HG03565 (cell line): ENCODE results near the gene DNM3.

Experiments used
- ATAC-seq: cut with Tn5 transposase; IDR thresholded peaks from one replicate; pipeline ENCODE4 v1.9.1; 2021; ENCODE audit warnings: mild to moderate bottlenecking, moderate library complexity; ENCODE audit not compliant: unreplicated experiment

DNM3 gene

GRCh38 chr1:171966426-171967220 lies 125.3 kb downstream of the DNM3 start:
- no peak for ATAC-seq

GRCh38 chr1:171969226-171969625 lies 127.9 kb downstream of the DNM3 start:
- no peak for ATAC-seq

- ATAC-seq, result no peak
Measured at GRCh38 chr1:171969813-171970212, 128.5 kb downstream of the DNM3 start.

GRCh38 chr1:171972846-171973245 lies 131.5 kb downstream of the DNM3 start:
- no peak for ATAC-seq

GRCh38 chr1:171973421-171973820 lies 132.1 kb downstream of the DNM3 start:
- ATAC-seq, result no peak

GRCh38 chr1:171981303-171981702 lies 140.0 kb downstream of the DNM3 start:
- ATAC-seq, result no peak

- ATAC-seq, result no peak
Measured at GRCh38 chr1:171983584-171983983, 142.3 kb downstream of the DNM3 start.

GRCh38 chr1:171984262-171984661 lies 143.0 kb downstream of the DNM3 start:
- no peak for ATAC-seq

- peak; percentile 54 for ATAC-seq
Measured at GRCh38 chr1:171984850-171985485, 143.7 kb downstream of the DNM3 start.

- no peak for ATAC-seq
Measured at GRCh38 chr1:171985639-171986038, 144.3 kb downstream of the DNM3 start.

GRCh38 chr1:171988243-171988885 lies 147.1 kb downstream of the DNM3 start:
- no peak for ATAC-seq

- no peak for ATAC-seq
Measured at GRCh38 chr1:171990371-171990770, 149.1 kb downstream of the DNM3 start.

GRCh38 chr1:171994293-171994692 lies 153.0 kb downstream of the DNM3 start:
- no peak for ATAC-seq

GRCh38 chr1:171995573-171995972 lies 154.3 kb downstream of the DNM3 start:
- no peak for ATAC-seq

GRCh38 chr1:171997936-171998335 lies 156.6 kb downstream of the DNM3 start:
- ATAC-seq, result no peak

GRCh38 chr1:171998711-171999110 lies 157.4 kb downstream of the DNM3 start:
- ATAC-seq, result no peak

GRCh38 chr1:171999756-172000155 lies 158.5 kb downstream of the DNM3 start:
- ATAC-seq, result no peak

GRCh38 chr1:172001288-172001687 lies 160.0 kb downstream of the DNM3 start:
- ATAC-seq, result no peak

- ATAC-seq, result no peak
Measured at GRCh38 chr1:172002725-172003345, 161.5 kb downstream of the DNM3 start.

GRCh38 chr1:172003766-172004530 lies 162.7 kb downstream of the DNM3 start:
- ATAC-seq, result no peak

- no peak for ATAC-seq
Measured at GRCh38 chr1:172004671-172005070, 163.4 kb downstream of the DNM3 start.
